Ishikawa (cell line): ENCODE results near the gene FGGY.

Experiments
- CEBPB ChIP-seq: IDR thresholded peaks from 2 replicates; pipeline ENCODE4 v1.6.1; 2012
- CREB1 ChIP-seq: IDR thresholded peaks from 2 replicates; pipeline ENCODE4 v1.6.1; 2012; ENCODE audit warnings: low read depth
- EGR1 ChIP-seq: IDR thresholded peaks from 2 replicates; pipeline ENCODE4 v1.6.1; 2012
- EP300 ChIP-seq: IDR thresholded peaks from 2 replicates; pipeline ENCODE4 v1.6.1; 2012; ENCODE audit warnings: borderline replicate concordance
- FOXM1 ChIP-seq: IDR thresholded peaks from 2 replicates; pipeline ENCODE4 v1.6.1; 2012; ENCODE audit warnings: low read depth, borderline replicate concordance
- MAX ChIP-seq: IDR thresholded peaks from 2 replicates; pipeline ENCODE4 v1.6.1; 2012
- NFIC ChIP-seq: IDR thresholded peaks from 2 replicates; pipeline ENCODE4 v1.6.1; 2012
- RAD21 ChIP-seq: IDR thresholded peaks from 2 replicates; pipeline ENCODE4 v1.6.1; 2012; ENCODE audit warnings: low read depth
- REST ChIP-seq: IDR thresholded peaks from 2 replicates; pipeline ENCODE4 v1.6.1; 2012; ENCODE audit warnings: low read depth, mild to moderate bottlenecking
- TAF1 ChIP-seq: IDR thresholded peaks from 2 replicates; pipeline ENCODE4 v1.6.1; 2012; ENCODE audit warnings: low read depth, mild to moderate bottlenecking
- TCF12 ChIP-seq: IDR thresholded peaks from 2 replicates; pipeline ENCODE4 v1.6.1; 2012; ENCODE audit warnings: low read depth
- TEAD4 ChIP-seq: IDR thresholded peaks from 2 replicates; pipeline ENCODE4 v1.6.1; 2012
- USF1 ChIP-seq: IDR thresholded peaks from 2 replicates; pipeline ENCODE4 v1.6.1; 2012
- YY1 ChIP-seq: IDR thresholded peaks from 2 replicates; pipeline ENCODE4 v1.6.1; 2012; ENCODE audit warnings: low read depth
- ZBTB7A ChIP-seq: IDR thresholded peaks from 2 replicates; pipeline ENCODE4 v1.6.1; 2012; ENCODE audit warnings: low read depth

The FGGY gene

GRCh38 chr1:59730302-59730701 is 433.4 kb downstream of the FGGY start:
- TF ChIP-seq MAX = no peak
- no peak for TF ChIP-seq TCF12
- TF ChIP-seq CREB1 = no peak
- no peak for TF ChIP-seq REST
- no peak for TF ChIP-seq YY1
- no peak for TF ChIP-seq CEBPB
- TF ChIP-seq NFIC = no peak
- TF ChIP-seq EGR1 = no peak
- TF ChIP-seq TEAD4 = no peak
- TF ChIP-seq EP300 = no peak
- TF ChIP-seq ZBTB7A = no peak
- TF ChIP-seq TAF1 = no peak
- TF ChIP-seq FOXM1 = no peak
- no peak for TF ChIP-seq USF1
- TF ChIP-seq RAD21 = no peak

GRCh38 chr1:59730759-59731478 is 434.0 kb downstream of the FGGY start:
- TF ChIP-seq EGR1 (no peak), EP300 (no peak), NFIC (0 out of 2 replicates have a peak, but pooled peaks have one; percentile 26), RAD21 (no peak)

GRCh38 chr1:59731591-59731990 is 434.7 kb downstream of the FGGY start:
- TF ChIP-seq CREB1 (no peak), FOXM1 (no peak), TCF12 (no peak), NFIC (no peak), MAX (no peak)

GRCh38 chr1:59732214-59732955 is 435.5 kb downstream of the FGGY start:
- TF ChIP-seq TCF12 (no peak), USF1 (no peak), ZBTB7A (no peak), TEAD4 (no peak), EP300 (no peak), YY1 (no peak)

GRCh38 chr1:59733443-59734141 is 436.7 kb downstream of the FGGY start:
- TF ChIP-seq CEBPB (no peak), USF1 (no peak), ZBTB7A (no peak), MAX (no peak), FOXM1 (no peak), YY1 (no peak), TEAD4 (no peak), TCF12 (no peak), TAF1 (no peak), CREB1 (no peak)

- TF ChIP-seq CREB1 = no peak
- no peak for TF ChIP-seq TEAD4
- TF ChIP-seq EP300 = no peak
- TF ChIP-seq EGR1 = no peak
- no peak for TF ChIP-seq FOXM1
These were observed 439.9 kb downstream of the FGGY start for GRCh38 chr1:59736744-59737143.

GRCh38 chr1:59737638-59738037 is 440.7 kb downstream of the FGGY start:
- TF ChIP-seq EP300 (no peak), EGR1 (no peak), ZBTB7A (no peak), TEAD4 (no peak), CEBPB (no peak), YY1 (no peak), NFIC (no peak), MAX (no peak)
